GM12873 (cell line): Measurements from ENCODE around the gene ARMH3.

Experiments
- CTCF ChIP-seq: IDR thresholded peaks from 2 replicates; pipeline ENCODE4 v1.5.1; 2012; ENCODE audit warnings: low read depth, mild to moderate bottlenecking, moderate library complexity, low read length, control low read depth; ENCODE audit not compliant: insufficient read depth; ENCODE audit errors: missing control alignments

ARMH3 gene

GRCh38 chr10:101968286-101968939 lies 87.6 kb downstream of the ARMH3 start:
- TF ChIP-seq CTCF = no peak

GRCh38 chr10:101967713-101968112 lies 88.3 kb downstream of the ARMH3 start:
- TF ChIP-seq CTCF = no peak

- TF ChIP-seq CTCF = no peak
Observed at GRCh38 chr10:101967119-101967518, 88.9 kb downstream of the ARMH3 start.

GRCh38 chr10:101965075-101965765 lies 90.8 kb downstream of the ARMH3 start:
- no peak for TF ChIP-seq CTCF

DNA sequence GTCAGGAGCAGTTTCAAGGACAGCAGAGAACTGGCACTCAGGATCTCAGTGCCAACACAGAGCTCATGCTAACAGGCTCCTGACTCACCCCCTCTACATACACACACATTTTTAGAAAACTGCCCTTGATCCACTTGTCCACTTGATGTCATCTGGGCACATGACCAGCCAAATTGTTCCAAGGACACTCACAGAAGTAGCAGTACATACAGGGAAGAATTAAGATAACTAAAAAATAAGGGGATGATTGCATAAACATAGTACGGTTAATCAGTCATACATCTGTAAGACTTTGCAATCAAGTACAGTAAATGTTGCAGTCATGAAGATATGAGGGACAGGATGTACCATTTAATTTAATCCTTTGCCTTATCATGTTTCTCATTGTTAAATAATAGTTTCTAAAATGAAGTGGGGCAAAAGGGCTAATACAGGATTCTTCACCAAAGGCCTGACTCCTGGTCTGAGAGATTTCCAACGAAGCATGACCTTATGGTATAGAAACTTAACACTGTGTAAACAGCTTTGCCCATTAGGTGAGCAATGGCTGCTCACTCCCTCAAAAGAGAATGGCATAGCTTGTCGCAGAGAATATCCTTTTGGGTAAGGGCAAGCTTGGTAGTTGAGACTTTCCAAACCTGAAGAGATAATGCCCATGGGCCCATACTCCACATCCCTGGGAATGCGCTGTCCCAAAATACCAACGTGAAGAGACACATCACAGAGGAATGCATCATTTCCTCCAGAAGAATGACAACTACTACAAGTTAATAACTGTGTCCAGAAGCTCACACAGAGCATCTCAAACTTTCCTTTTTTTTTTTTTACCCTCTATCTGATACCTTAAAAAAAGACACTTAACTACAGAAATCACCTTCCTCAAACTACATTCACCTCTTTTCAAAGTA lies 94.1 kb downstream of the ARMH3 start:
- TF ChIP-seq CTCF = no peak

DNA sequence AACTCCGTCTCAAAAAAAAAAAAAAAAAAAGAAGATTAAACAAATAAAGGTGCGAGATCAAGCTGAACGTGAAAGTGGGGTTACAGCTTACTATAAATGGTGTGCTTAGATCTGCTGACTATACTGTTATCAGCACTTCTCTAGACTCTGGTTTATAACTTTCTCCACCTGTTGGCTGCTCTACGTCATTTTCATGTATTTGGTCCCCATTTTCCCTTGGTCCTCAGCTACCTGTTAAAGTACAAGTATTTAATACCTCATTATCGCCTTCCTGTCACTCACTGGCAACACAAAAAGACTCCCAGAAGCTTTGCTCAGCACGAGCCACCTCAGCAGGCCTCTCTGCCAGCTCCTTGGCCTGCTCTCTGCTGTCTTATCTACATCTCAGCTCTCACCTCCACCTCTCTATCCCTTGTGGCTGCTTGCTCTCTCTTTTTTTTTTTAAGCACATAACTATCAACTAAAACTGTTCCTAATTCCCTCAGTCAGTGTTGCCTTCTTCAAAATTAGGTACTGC lies 95.0 kb downstream of the ARMH3 start:
- TF ChIP-seq CTCF = no peak
